ENCODE data around the gene SLC9A4.

The SLC9A4 gene

GRCh38 chr2:102504833-102505232 lies 31.8 kb downstream of the SLC9A4 start:
- no peak for DNase-seq

GRCh38 chr2:102505290-102505689 lies 32.3 kb downstream of the SLC9A4 start:
- peak in 1 of 2 donors; percentile 21 for DNase-seq

- no peak for DNase-seq
These were observed 33.7 kb downstream of the SLC9A4 start for GRCh38 chr2:102506743-102507142.

- peak; percentile 58 to 64 for DNase-seq
These were observed 35.8 kb downstream of the SLC9A4 start for GRCh38 chr2:102508863-102509262.

- peak; percentile 42 to 61 for DNase-seq
These were observed 36.7 kb downstream of the SLC9A4 start for GRCh38 chr2:102509749-102510148.

- DNase-seq: no peak
These were observed 38.0 kb downstream of the SLC9A4 start for GRCh38 chr2:102510791-102511575.

- no peak for DNase-seq
These were observed 39.1 kb downstream of the SLC9A4 start for GRCh38 chr2:102512161-102512560.

GRCh38 chr2:102513355-102513939 lies 40.4 kb downstream of the SLC9A4 start:
- no peak for DNase-seq

- no peak for DNase-seq
These were observed 41.2 kb downstream of the SLC9A4 start for GRCh38 chr2:102514061-102514785.

- DNase-seq: no peak
These were observed 42.8 kb downstream of the SLC9A4 start for GRCh38 chr2:102515851-102516250.

GRCh38 chr2:102518170-102518569 lies 45.1 kb downstream of the SLC9A4 start:
- DNase-seq: no peak

- DNase-seq: peak; percentile 29 to 66
These were observed 47.0 kb downstream of the SLC9A4 start for GRCh38 chr2:102520009-102520408.

- no peak for DNase-seq
These were observed 47.8 kb downstream of the SLC9A4 start for GRCh38 chr2:102520801-102521200.

GRCh38 chr2:102522162-102522561 lies 49.1 kb downstream of the SLC9A4 start:
- DNase-seq: no peak

GRCh38 chr2:102522890-102523289 lies 49.9 kb downstream of the SLC9A4 start:
- DNase-seq: no peak

- no peak for DNase-seq
These were observed 50.6 kb downstream of the SLC9A4 start for GRCh38 chr2:102523651-102524050.

GRCh38 chr2:102527086-102527485 lies 54.1 kb downstream of the SLC9A4 start:
- no peak for DNase-seq

GRCh38 chr2:102538491-102538890 lies 65.5 kb downstream of the SLC9A4 start:
- no peak for DNase-seq

GRCh38 chr2:102540882-102541281 lies 67.9 kb downstream of the SLC9A4 start:
- DNase-seq: no peak

GRCh38 chr2:102544182-102544581 lies 71.2 kb downstream of the SLC9A4 start:
- no peak for DNase-seq

- no peak for DNase-seq
These were observed 74.4 kb downstream of the SLC9A4 start for GRCh38 chr2:102547462-102547861.

- DNase-seq: no peak
These were observed 76.0 kb downstream of the SLC9A4 start for GRCh38 chr2:102549027-102549426.

GRCh38 chr2:102550151-102550550 lies 77.1 kb downstream of the SLC9A4 start:
- DNase-seq: no peak
